Endodermal cell (in vitro differentiated cells): ENCODE measurements around the gene NDC80. TPM values are rescaled to one million over a fixed set of nuclear protein-coding genes. Genes with fewer than 3 reads are reported as not detected.
A peak's percentile ranks its signal among the peaks of the same experiment; 100 is the strongest.
"Not testable (repeated sequence)": the region's sequence is repeated elsewhere in the genome, so short reads cannot be mapped to it uniquely, and the experiment has no call there.

ENCODE experiments used
- DNase-seq: peaks from one replicate; pipeline ENCODE4 v3.0.0-alpha.2; 2017
- H3K27ac ChIP-seq: 2 replicates; pipeline ENCODE4 v1.5.1; 2013; ENCODE audit warnings: mild to moderate bottlenecking, low read depth, low read length, moderate library complexity
- H3K27me3 ChIP-seq: 2 replicates; pipeline ENCODE4 v1.6.1; 2013; ENCODE audit warnings: mild to moderate bottlenecking, low read length, moderate library complexity; ENCODE audit not compliant: insufficient read depth, control insufficient read depth, poor library complexity, severe bottlenecking
- H3K36me3 ChIP-seq: 2 replicates; pipeline ENCODE4 v1.7.0; 2013; ENCODE audit warnings: mild to moderate bottlenecking, low read length, moderate library complexity; ENCODE audit not compliant: control insufficient read depth, insufficient read depth
- H3K4me1 ChIP-seq: one replicate; pipeline ENCODE4 v1.7.0; 2013; ENCODE audit warnings: low read length; ENCODE audit not compliant: control insufficient read depth, insufficient read depth
- H3K4me3 ChIP-seq: 2 replicates; pipeline ENCODE4 v1.5.1; 2013; ENCODE audit warnings: mild to moderate bottlenecking, low read length, moderate library complexity
- H3K9ac ChIP-seq: 2 replicates; pipeline ENCODE4 v1.6.1; 2013; ENCODE audit warnings: mild to moderate bottlenecking, low read length, moderate library complexity; ENCODE audit not compliant: poor library complexity, severe bottlenecking; ENCODE audit errors: extremely low read depth
- H3K9me3 ChIP-seq: 2 replicates; pipeline ENCODE4 v1.6.1; 2013; ENCODE audit warnings: mild to moderate bottlenecking, low read length, moderate library complexity; ENCODE audit not compliant: control insufficient read depth
- H3K27ac Mint-ChIP-seq: 2 replicates; pipeline ENCODE4 v1.8.0; 2020; ENCODE audit warnings: mixed read lengths
- H3K27me3 Mint-ChIP-seq: 2 replicates; pipeline ENCODE4 v1.8.0; 2021; ENCODE audit warnings: mild to moderate bottlenecking, mixed read lengths; ENCODE audit not compliant: insufficient read depth
- H3K36me3 Mint-ChIP-seq: 2 replicates; pipeline ENCODE4 v1.8.0; 2020; ENCODE audit warnings: low read depth, mixed read lengths
- H3K4me1 Mint-ChIP-seq: 2 replicates; pipeline ENCODE4 v1.8.0; 2020; ENCODE audit warnings: mixed read lengths
- H3K4me3 Mint-ChIP-seq: 2 replicates; pipeline ENCODE4 v1.8.0; 2020; ENCODE audit warnings: mild to moderate bottlenecking, moderate library complexity, mixed read lengths
- H3K9me3 Mint-ChIP-seq: 2 replicates; pipeline ENCODE4 v1.8.0; 2020; ENCODE audit warnings: mild to moderate bottlenecking, mixed read lengths
- CTCF ChIP-seq: fragments of 200-600 bp; sonication (generic); conservative IDR thresholded peaks from 2 replicates; pipeline ENCODE4 v1.5.0; 2021; ENCODE audit warnings: antibody characterized with exemption, mild to moderate bottlenecking
- WGBS, 2 experiments: methylation state at CpG; one replicate each; pipeline versions ENCODE4 v1.1.5 to v1.1.7; 2013; ENCODE audit warnings: missing lambda C conversion rate in 2 of 2, mixed read lengths in 1 of 2; ENCODE audit not compliant: insufficient coverage in 1 of 2, insufficient read length in 1 of 2; 5-methylcytosine and 5-hydroxymethylcytosine counted together
- total RNA-seq, 2 donors: library from RNA; stranded (reverse); fragmentation: NEBNext Ultra II Directional in 1 of 2; extraction: Animal tissue kit (Norgen Biotek cat#: 25700) in 1 of 2; gene quantifications; 2 replicates in 1 of 2; 3 replicates in 1 of 2; pipeline ENCODE4 v1.2.1, GENCODE V29; 2021

NDC80 gene
- total RNA-seq, 2 donors from 2014 or later, result 29.7 to 61.8 TPM

GRCh38 chr18:2657788-2658458 is 86.6 kb downstream of the NDC80 start:
- H3K9me3 ChIP-seq, result peaks cover 9% of the 10 kb centered on the region
- no peaks in the 10 kb centered on the region for H3K4me1 ChIP-seq
- 88 to 91% methylated on average over 8 to 12 of the region's 12 CpGs for WGBS, 2 experiments
- H3K9me3 Mint-ChIP-seq, result peaks cover 3% of the 10 kb centered on the region
- no peak for TF ChIP-seq CTCF
- H3K4me3 ChIP-seq, result peak overlapping the region; percentile 100
- no peak overlapping the region for H3K27ac ChIP-seq
- peaks cover 14% of the 10 kb centered on the region for H3K36me3 Mint-ChIP-seq
- peaks cover 24% of the 10 kb centered on the region for H3K4me1 Mint-ChIP-seq
- no peak overlapping the region for H3K9ac ChIP-seq
- H3K4me3 Mint-ChIP-seq, result peak overlapping the region; percentile 95
- DNase-seq, result no peak
- H3K27me3 Mint-ChIP-seq, result peaks cover 21% of the 10 kb centered on the region
- H3K27me3 ChIP-seq, result peaks cover 10% of the 10 kb centered on the region
- H3K27ac Mint-ChIP-seq, result no peak overlapping the region
- H3K36me3 ChIP-seq, result peaks cover 6% of the 10 kb centered on the region

- H3K36me3 ChIP-seq, result peaks cover 14% of the 10 kb centered on the region
- not testable (repeated sequence) for H3K9me3 Mint-ChIP-seq, H3K4me3 Mint-ChIP-seq
Observed at GRCh38 chr18:2660849-2661248, 89.5 kb downstream of the NDC80 start.

GRCh38 chr18:2662288-2662687 is 90.9 kb downstream of the NDC80 start:
- peaks cover 27% of the 10 kb centered on the region for H3K36me3 ChIP-seq
- H3K9me3 ChIP-seq, H3K4me1 ChIP-seq, H3K4me3 ChIP-seq, H3K27ac ChIP-seq, H3K27ac Mint-ChIP-seq, H3K9me3 Mint-ChIP-seq, H3K27me3 ChIP-seq, H3K9ac ChIP-seq, H3K4me3 Mint-ChIP-seq, DNase-seq, H3K27me3 Mint-ChIP-seq: not testable (repeated sequence)
- Mint-ChIP-seq H3K4me1 (peaks cover 12% of the 10 kb centered on the region), H3K36me3 (peaks cover 23% of the 10 kb centered on the region)
- WGBS, 2 experiments, result 71 to 89% methylated on average over 2 to 7 of the region's 7 CpGs

More at GRCh38 chr18:2660849-2661248, 89.5 kb downstream of the NDC80 start:
- not testable (repeated sequence) for H3K4me1 ChIP-seq, H3K4me3 ChIP-seq, H3K9ac ChIP-seq, H3K27me3 Mint-ChIP-seq, H3K27ac ChIP-seq, H3K9me3 ChIP-seq, H3K27me3 ChIP-seq, DNase-seq, H3K27ac Mint-ChIP-seq
- H3K4me1 Mint-ChIP-seq, result peaks cover 18% of the 10 kb centered on the region
- peaks cover 17% of the 10 kb centered on the region for H3K36me3 Mint-ChIP-seq
- 83 to 100% methylated on average over 2 of the region's 3 CpGs for WGBS, 2 experiments

- H3K27ac Mint-ChIP-seq, result no peak overlapping the region
Observed at GRCh38 chr18:2662990-2663389, 91.6 kb downstream of the NDC80 start.

More at GRCh38 chr18:2662990-2663389, 91.6 kb downstream of the NDC80 start:
- no peak for TF ChIP-seq CTCF
- peaks cover 31% of the 10 kb centered on the region for H3K36me3 ChIP-seq
- H3K9me3 Mint-ChIP-seq, result peaks cover 3% of the 10 kb centered on the region
- H3K9me3 ChIP-seq, result peaks cover 9% of the 10 kb centered on the region
- no peak overlapping the region for H3K4me3 ChIP-seq
- H3K36me3 Mint-ChIP-seq, result peaks cover 27% of the 10 kb centered on the region
- no peaks in the 10 kb centered on the region for H3K4me1 ChIP-seq
- H3K9ac ChIP-seq, result no peak overlapping the region
- DNase-seq, result no peak
- no peak overlapping the region for H3K27ac ChIP-seq
- peaks cover 8% of the 10 kb centered on the region for H3K4me1 Mint-ChIP-seq
- no peak overlapping the region for H3K4me3 Mint-ChIP-seq
- no peaks in the 10 kb centered on the region for H3K27me3 ChIP-seq
- WGBS, 2 experiments, result 93 to 100% methylated on average over 4 to 5 of the region's 5 CpGs
- H3K27me3 Mint-ChIP-seq, result no peaks in the 10 kb centered on the region

Other genes starting within 250 kb of the NDC80 start
- 10 to 100 TPM; 11.2 to 17.5 TPM for gene METTL4, start 52 bp upstream of the NDC80 start, total RNA-seq
- 10 to 100 TPM; 61.8 to 72.5 TPM for gene SMCHD1, start 84.2 kb downstream of the NDC80 start, total RNA-seq